Hepatocyte (in vitro differentiated cells): ENCODE measurements around the gene ZBP1. TPM values are rescaled to one million over a fixed set of nuclear protein-coding genes. Genes with fewer than 3 reads are reported as not detected.

Experiments used
- DNase-seq: peaks from one replicate; pipeline ENCODE4 v3.0.0-alpha.2; 2016; ENCODE audit warnings: low spot score
- H2AFZ ChIP-seq: fragments of 200-600 bp; sonication (generic); 2 replicates; pipeline ENCODE4 v1.6.0; 2016; ENCODE audit warnings: antibody characterized with exemption, mild to moderate bottlenecking
- H3K27ac ChIP-seq: fragments of 200-600 bp; sonication (generic); 2 replicates; pipeline ENCODE4 v1.5.1; 2016; ENCODE audit warnings: mild to moderate bottlenecking
- H3K27me3 ChIP-seq: fragments of 200-600 bp; sonication (generic); 2 replicates; pipeline ENCODE4 v1.6.1; 2016
- H3K36me3 ChIP-seq: fragments of 200-600 bp; sonication (generic); replicated peaks from 2 replicates; pipeline ENCODE4 v1.5.1; 2016; ENCODE audit warnings: low read depth; ENCODE audit not compliant: insufficient read depth
- H3K4me1 ChIP-seq: fragments of 200-600 bp; sonication (generic); 2 replicates; pipeline ENCODE4 v1.5.1; 2016; ENCODE audit warnings: mild to moderate bottlenecking, moderate library complexity; ENCODE audit not compliant: insufficient read depth
- H3K4me2 ChIP-seq: fragments of 200-600 bp; sonication (generic); 2 replicates; pipeline ENCODE4 v1.6.0; 2016
- H3K4me3 ChIP-seq: fragments of 200-600 bp; sonication (generic); 2 replicates; pipeline ENCODE4 v1.5.1; 2016; ENCODE audit warnings: mild to moderate bottlenecking
- H3K79me2 ChIP-seq: fragments of 200-600 bp; sonication (generic); 2 replicates; pipeline ENCODE4 v1.6.0; 2017; ENCODE audit warnings: mild to moderate bottlenecking
- H3K9me2 ChIP-seq: fragments of 200-600 bp; sonication (generic); replicated peaks from 2 replicates; pipeline ENCODE4 v1.6.0; 2017; ENCODE audit warnings: mild to moderate bottlenecking; ENCODE audit not compliant: insufficient read depth
- H3K9me3 ChIP-seq: fragments of 200-600 bp; sonication (generic); 2 replicates; pipeline ENCODE4 v1.5.1; 2016; ENCODE audit warnings: low read depth, mild to moderate bottlenecking
- H4K20me1 ChIP-seq: fragments of 200-600 bp; sonication (generic); 2 replicates; pipeline ENCODE4 v1.6.0; 2016; ENCODE audit warnings: mild to moderate bottlenecking; ENCODE audit not compliant: insufficient read depth, poor library complexity, severe bottlenecking
- CTCF ChIP-seq: fragments of 200-600 bp; sonication (generic); IDR thresholded peaks from 2 replicates; pipeline ENCODE4 v1.5.1; 2016; ENCODE audit warnings: antibody characterized with exemption, mild to moderate bottlenecking; ENCODE audit not compliant: poor library complexity
- EZH2 ChIP-seq: fragments of 200-600 bp; sonication (generic); IDR thresholded peaks from 2 replicates; pipeline ENCODE4 v1.6.1; 2016; ENCODE audit warnings: antibody characterized with exemption, mild to moderate bottlenecking, borderline replicate concordance
- EZH2phosphoT487 ChIP-seq: fragments of 200-600 bp; sonication (generic); IDR thresholded peaks from one replicate; pipeline ENCODE4 v1.6.1; 2018; ENCODE audit warnings: antibody characterized with exemption, mild to moderate bottlenecking, low read depth, moderate library complexity; ENCODE audit not compliant: unreplicated experiment, severe bottlenecking
- WGBS: methylation state at CpG from one replicate; pipeline ENCODE4 v1.1.6; 2016; ENCODE audit warnings: low lambda C conversion rate; ENCODE audit errors: missing lambda C conversion rate; 5-methylcytosine and 5-hydroxymethylcytosine counted together
- polyA plus RNA-seq: library from polyadenylated mRNA; unstranded; fragments of >200 nt; fragmentation: Nextera tagmentation; extraction: Ambion mirVana; gene quantifications from 2 replicates; pipeline ENCODE4 v1.2.1, GENCODE V29; 2016
- total RNA-seq: library from RNA; depleted of rRNA; stranded (reverse); fragments of >200 nt; gene quantifications from 2 replicates; pipeline ENCODE4 v1.2.3, GENCODE V29; 2014

The ZBP1 gene
- total and polyA plus RNA-seq, 2 experiments from 2014 or later, result not detected

GRCh38 chr20:57663681-57664451 lies 43.6 kb upstream of the ZBP1 start:
- no peak overlapping the region for H2AFZ ChIP-seq
- H3K27ac ChIP-seq, result no peak overlapping the region
- no peak overlapping the region for H3K4me3 ChIP-seq
- peaks cover 5% of the 10 kb centered on the region for H3K79me2 ChIP-seq
- no peaks in the 10 kb centered on the region for H3K9me2 ChIP-seq
- peaks cover 22% of the 10 kb centered on the region for H4K20me1 ChIP-seq
- H3K36me3 ChIP-seq, result no peaks in the 10 kb centered on the region
- TF ChIP-seq EZH2phosphoT487, result no peak
- TF ChIP-seq EZH2, result no peak
- TF ChIP-seq CTCF, result no peak
- no peaks in the 10 kb centered on the region for H3K4me1 ChIP-seq
- no peak overlapping the region for H3K4me2 ChIP-seq
- no peak for DNase-seq
- H3K9me3 ChIP-seq, result no peaks in the 10 kb centered on the region
- H3K27me3 ChIP-seq, result no peaks in the 10 kb centered on the region
- WGBS, result 97% methylated on average over 27 of the region's 27 CpGs

- peaks cover 22% of the 10 kb centered on the region for H4K20me1 ChIP-seq
- peaks cover 5% of the 10 kb centered on the region for H3K79me2 ChIP-seq
- no peak for DNase-seq
- TF ChIP-seq EZH2phosphoT487, result no peak
- no peak for TF ChIP-seq CTCF
- TF ChIP-seq EZH2, result no peak
- H3K9me2 ChIP-seq, result no peaks in the 10 kb centered on the region
- no peaks in the 10 kb centered on the region for H3K27me3 ChIP-seq
- no peak overlapping the region for H3K4me2 ChIP-seq
- no peak overlapping the region for H3K27ac ChIP-seq
- H3K4me3 ChIP-seq, result no peak overlapping the region
- no peaks in the 10 kb centered on the region for H3K9me3 ChIP-seq
- H3K4me1 ChIP-seq, result no peaks in the 10 kb centered on the region
- H3K36me3 ChIP-seq, result no peaks in the 10 kb centered on the region
- no peak overlapping the region for H2AFZ ChIP-seq
- WGBS, result 96% methylated on average over 4 of the region's 9 CpGs
These were observed 43.0 kb upstream of the ZBP1 start for GRCh38 chr20:57663241-57663640.

GRCh38 chr20:57662456-57663240 lies 42.4 kb upstream of the ZBP1 start:
- H3K79me2 ChIP-seq, result peaks cover 5% of the 10 kb centered on the region
- H2AFZ ChIP-seq, result no peak overlapping the region
- no peaks in the 10 kb centered on the region for H3K27me3 ChIP-seq
- no peak overlapping the region for H3K4me3 ChIP-seq
- H3K4me2 ChIP-seq, result no peak overlapping the region
- no peaks in the 10 kb centered on the region for H3K9me2 ChIP-seq
- H3K27ac ChIP-seq, result no peak overlapping the region
- no peak for DNase-seq
- H3K4me1 ChIP-seq, result no peaks in the 10 kb centered on the region
- 80% methylated on average over 20 of the region's 21 CpGs for WGBS
- H4K20me1 ChIP-seq, result peaks cover 19% of the 10 kb centered on the region
- H3K36me3 ChIP-seq, result no peaks in the 10 kb centered on the region
- H3K9me3 ChIP-seq, result no peaks in the 10 kb centered on the region
- TF ChIP-seq EZH2phosphoT487, result no peak
- TF ChIP-seq CTCF, result no peak
- TF ChIP-seq EZH2, result no peak
